Neural progenitor cell (in vitro differentiated cells): ENCODE results near the gene FAM98C.
"Not testable (repeated sequence)": the region's sequence is repeated elsewhere in the genome, so short reads cannot be mapped to it uniquely, and the experiment has no call there.

Experiments
- EZH2 ChIP-seq: fragments of 200-600 bp; sonication (generic); IDR thresholded peaks from 2 replicates; pipeline ENCODE4 v1.6.1; 2017; ENCODE audit warnings: antibody characterized with exemption, mild to moderate bottlenecking, moderate library complexity
- TF ChIP-seq, protein P1 (sequence below): fragments of 200-600 bp; sonication (generic); IDR thresholded peaks from 2 replicates; pipeline ENCODE4 v1.5.1; 2017; ENCODE audit warnings: antibody characterized with exemption, mild to moderate bottlenecking

DNA sequence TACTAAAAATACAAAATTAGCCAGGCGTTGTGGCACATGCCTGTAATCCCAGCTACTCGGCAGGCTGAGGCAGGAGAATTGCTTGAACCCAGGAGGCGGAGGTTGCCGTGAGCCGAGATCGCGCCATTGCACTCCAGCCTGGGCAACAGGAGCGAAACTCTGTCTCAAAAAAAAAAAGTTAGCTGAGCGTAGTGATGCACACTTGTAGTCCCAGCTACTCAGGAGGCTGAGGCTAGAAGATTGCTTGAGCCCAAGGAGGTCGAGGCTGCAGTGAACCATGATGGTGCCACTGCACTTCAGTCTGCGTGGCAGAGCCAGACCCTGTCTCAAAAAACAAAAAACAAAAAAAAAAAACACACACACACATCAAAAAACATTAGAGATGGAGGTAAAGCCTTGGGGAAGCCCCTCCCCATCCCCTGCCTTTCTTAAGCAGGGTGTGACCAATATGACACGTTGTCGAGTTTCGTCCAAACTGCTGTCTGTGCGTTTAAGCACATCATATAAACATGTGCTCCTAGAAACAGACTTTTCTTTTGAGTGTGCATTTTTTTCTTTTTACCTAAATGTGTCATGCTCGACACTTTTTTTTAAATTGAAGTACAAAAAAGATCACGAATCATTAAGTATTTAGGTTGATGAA, 24.3 kb downstream of the FAM98C start:
- TF ChIP-seq, protein P1, sequence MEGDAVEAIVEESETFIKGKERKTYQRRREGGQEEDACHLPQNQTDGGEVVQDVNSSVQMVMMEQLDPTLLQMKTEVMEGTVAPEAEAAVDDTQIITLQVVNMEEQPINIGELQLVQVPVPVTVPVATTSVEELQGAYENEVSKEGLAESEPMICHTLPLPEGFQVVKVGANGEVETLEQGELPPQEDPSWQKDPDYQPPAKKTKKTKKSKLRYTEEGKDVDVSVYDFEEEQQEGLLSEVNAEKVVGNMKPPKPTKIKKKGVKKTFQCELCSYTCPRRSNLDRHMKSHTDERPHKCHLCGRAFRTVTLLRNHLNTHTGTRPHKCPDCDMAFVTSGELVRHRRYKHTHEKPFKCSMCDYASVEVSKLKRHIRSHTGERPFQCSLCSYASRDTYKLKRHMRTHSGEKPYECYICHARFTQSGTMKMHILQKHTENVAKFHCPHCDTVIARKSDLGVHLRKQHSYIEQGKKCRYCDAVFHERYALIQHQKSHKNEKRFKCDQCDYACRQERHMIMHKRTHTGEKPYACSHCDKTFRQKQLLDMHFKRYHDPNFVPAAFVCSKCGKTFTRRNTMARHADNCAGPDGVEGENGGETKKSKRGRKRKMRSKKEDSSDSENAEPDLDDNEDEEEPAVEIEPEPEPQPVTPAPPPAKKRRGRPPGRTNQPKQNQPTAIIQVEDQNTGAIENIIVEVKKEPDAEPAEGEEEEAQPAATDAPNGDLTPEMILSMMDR = not testable (repeated sequence)
- not testable (repeated sequence) for TF ChIP-seq EZH2
